ENCODE data around the gene RANBP2. TPM values are rescaled to one million over a fixed set of nuclear protein-coding genes. Genes with fewer than 3 reads are reported as not detected.
"Not testable (repeated sequence)": the region's sequence is repeated elsewhere in the genome, so short reads cannot be mapped to it uniquely, and the experiment has no call there.

The RANBP2 gene
- total RNA-seq, 1 donor from 2014 or later = 56.4 TPM

- not testable (repeated sequence) for DNase-seq (ENCODE audit: low read depth); H3K4me3 ChIP-seq (ENCODE audit: low read depth, low read length); H3K36me3 ChIP-seq (ENCODE audit: control insufficient read depth, insufficient read depth, low read length); H3K27me3 ChIP-seq (ENCODE audit: control insufficient read depth, insufficient read depth, low read length)
Observed at GRCh38 chr2:108766671-108767070, 47.4 kb downstream of the RANBP2 start.

- H3K4me3 ChIP-seq (ENCODE audit: low read depth, low read length); H3K36me3 ChIP-seq (ENCODE audit: control insufficient read depth, insufficient read depth, low read length); H3K27me3 ChIP-seq (ENCODE audit: control insufficient read depth, insufficient read depth, low read length); DNase-seq (ENCODE audit: low read depth): not testable (repeated sequence)
Observed at GRCh38 chr2:108767859-108768258, 48.6 kb downstream of the RANBP2 start.

- Histone ChIP-seq H3K36me3 (ENCODE audit: control insufficient read depth, insufficient read depth, low read length) (no peaks in the 10 kb centered on the region), H3K4me3 (ENCODE audit: low read depth, low read length) (no peak overlapping the region), H3K27me3 (ENCODE audit: control insufficient read depth, insufficient read depth, low read length) (no peaks in the 10 kb centered on the region)
- no peak for DNase-seq (ENCODE audit: low read depth)
- no peak for TF ChIP-seq CTCF (IDR thresholded peaks at IDR 0.05; ENCODE audit: insufficient read depth, low read length, poor library complexity, severe bottlenecking)
Observed at GRCh38 chr2:108776475-108776874, 57.2 kb downstream of the RANBP2 start.

GRCh38 chr2:108778857-108779256 is 59.6 kb downstream of the RANBP2 start:
- H3K27me3 ChIP-seq (ENCODE audit: control insufficient read depth, insufficient read depth, low read length) = no peaks in the 10 kb centered on the region
- TF ChIP-seq CTCF (IDR thresholded peaks at IDR 0.05; ENCODE audit: insufficient read depth, low read length, poor library complexity, severe bottlenecking) = no peak
- DNase-seq (ENCODE audit: low read depth) = no peak
- no peak overlapping the region for H3K4me3 ChIP-seq (ENCODE audit: low read depth, low read length)
- H3K36me3 ChIP-seq (ENCODE audit: control insufficient read depth, insufficient read depth, low read length) = peaks cover 4% of the 10 kb centered on the region

- DNase-seq (ENCODE audit: low read depth) = no peak
- Histone ChIP-seq H3K27me3 (ENCODE audit: control insufficient read depth, insufficient read depth, low read length) (no peaks in the 10 kb centered on the region), H3K4me3 (ENCODE audit: low read depth, low read length) (peak overlapping the region; percentile 65), H3K36me3 (ENCODE audit: control insufficient read depth, insufficient read depth, low read length) (peaks cover 4% of the 10 kb centered on the region)
- TF ChIP-seq CTCF (IDR thresholded peaks at IDR 0.05; ENCODE audit: insufficient read depth, low read length, poor library complexity, severe bottlenecking) = no peak
Observed at GRCh38 chr2:108786008-108786353, 66.7 kb downstream of the RANBP2 start.

GRCh38 chr2:108786354-108787215 is 67.3 kb downstream of the RANBP2 start, which contains the start of gene CCDC138:
CCDC138 (plus strand) TSS chr2:108786771; CDS start chr2:108786823, 52 bp downstream.
- peak; percentile 38 for DNase-seq (ENCODE audit: low read depth)
- TF ChIP-seq CTCF (IDR thresholded peaks at IDR 0.05; ENCODE audit: insufficient read depth, low read length, poor library complexity, severe bottlenecking) = no peak
- peak within 1 kb of the TSS; percentile 65 for H3K4me3 ChIP-seq (ENCODE audit: low read depth, low read length)
- no peaks in the 10 kb centered on the region for H3K27me3 ChIP-seq (ENCODE audit: control insufficient read depth, insufficient read depth, low read length)
- peaks cover 4% of the 10 kb centered on the region for H3K36me3 ChIP-seq (ENCODE audit: control insufficient read depth, insufficient read depth, low read length)

- no peak for DNase-seq (ENCODE audit: low read depth)
- Histone ChIP-seq H3K27me3 (ENCODE audit: control insufficient read depth, insufficient read depth, low read length) (no peaks in the 10 kb centered on the region), H3K4me3 (ENCODE audit: low read depth, low read length) (peak overlapping the region; percentile 65), H3K36me3 (ENCODE audit: control insufficient read depth, insufficient read depth, low read length) (peaks cover 5% of the 10 kb centered on the region)
- no peak for TF ChIP-seq CTCF (IDR thresholded peaks at IDR 0.05; ENCODE audit: insufficient read depth, low read length, poor library complexity, severe bottlenecking)
Observed at GRCh38 chr2:108787216-108787541, 67.9 kb downstream of the RANBP2 start.
